CD4-positive, alpha-beta memory T cell (primary cell): Measurements from ENCODE around the gene COL5A2. TPM values are rescaled to one million over a fixed set of nuclear protein-coding genes. Genes with fewer than 3 reads are reported as not detected.

Experiments used
- CTCF ChIA-PET: fragments of 350-600 bp; sonication (Branson Sonifier 250); formaldehyde crosslinking; loops from one replicate; lab custom pipeline; 2021; ENCODE audit warnings: inconsistent platforms; ENCODE audit not compliant: partially characterized antibody; lab: Charles Lee
- POLR2A ChIA-PET: fragments of 350-600 bp; sonication (Branson Sonifier 250); formaldehyde crosslinking; loops from one replicate; lab custom pipeline; 2021; ENCODE audit not compliant: partially characterized antibody; lab: Charles Lee
- DNase-seq, 5 donors: peaks; one replicate each; pipeline versions ENCODE4 v3.0.0 to v3.0.0-alpha.2; 2020 to 2022; ENCODE audit warnings: mixed read lengths in 1 of 5
- H3K27ac ChIP-seq: one replicate; pipeline ENCODE4 v1.7.0; 2013; ENCODE audit warnings: low read depth, low read length
- H3K27me3 ChIP-seq: 2 replicates; pipeline ENCODE4 v1.7.0; 2013; ENCODE audit warnings: mild to moderate bottlenecking, low read length, moderate library complexity; ENCODE audit not compliant: insufficient read depth
- H3K36me3 ChIP-seq: 2 replicates; pipeline ENCODE4 v1.7.0; 2013; ENCODE audit warnings: mild to moderate bottlenecking, low read length, moderate library complexity; ENCODE audit not compliant: insufficient read depth
- H3K4me1 ChIP-seq: 2 replicates; pipeline ENCODE4 v1.7.0; 2013; ENCODE audit warnings: mild to moderate bottlenecking, low read length, moderate library complexity; ENCODE audit not compliant: insufficient read depth
- H3K4me3 ChIP-seq, 2 donors: one replicate each; pipeline ENCODE4 v1.7.0; 2013; ENCODE audit warnings: low read length in 2 of 2, mild to moderate bottlenecking in 1 of 2
- H3K9me3 ChIP-seq, 2 donors: one replicate each; pipeline ENCODE4 v1.7.0; 2013; ENCODE audit warnings: low read length in 2 of 2, control low read depth in 1 of 2; ENCODE audit not compliant: control insufficient read depth in 1 of 2
- H3K27ac Mint-ChIP-seq, 7 donors: one replicate each; pipeline ENCODE4 v1.8.0; 2020 to 2021; ENCODE audit warnings: mixed read lengths in 7 of 7, mild to moderate bottlenecking in 6 of 7, inconsistent platforms in 3 of 7, moderate library complexity in 3 of 7
- H3K27me3 Mint-ChIP-seq, 2 donors: one replicate each; pipeline ENCODE4 v1.8.0; 2020 to 2021; ENCODE audit warnings: mixed read lengths in 2 of 2
- H3K36me3 Mint-ChIP-seq, 2 donors: one replicate each; pipeline ENCODE4 v1.8.0; 2020 to 2021; ENCODE audit warnings: mixed read lengths in 2 of 2, inconsistent platforms in 1 of 2, mild to moderate bottlenecking in 1 of 2
- H3K4me1 Mint-ChIP-seq, 4 donors: one replicate each; pipeline ENCODE4 v1.8.0; 2020 to 2021; ENCODE audit warnings: mixed read lengths in 4 of 4, mild to moderate bottlenecking in 1 of 4
- H3K4me3 Mint-ChIP-seq, 8 donors: one replicate each; pipeline ENCODE4 v1.8.0; 2020 to 2021; ENCODE audit warnings: mixed read lengths in 8 of 8, mild to moderate bottlenecking in 7 of 8, moderate library complexity in 6 of 8, inconsistent platforms in 3 of 8
- H3K9me3 Mint-ChIP-seq, 8 donors: one replicate each; pipeline ENCODE4 v1.8.0; 2020 to 2021; ENCODE audit warnings: mixed read lengths in 8 of 8, mild to moderate bottlenecking in 5 of 8, inconsistent platforms in 3 of 8, moderate library complexity in 1 of 8
- intact Hi-C: fragments of 100-400 bp; cut with micrococcal nuclease; formaldehyde crosslinking; loops from one replicate; pipeline ENCODE4 v1.15.1; 2023
- polyA plus RNA-seq, 2 donors: library from polyadenylated mRNA; unstranded; fragments of 300-500 nt; fragmentation: Illumina TruSeq; gene quantifications; one replicate each; pipeline ENCODE4 v1.2.3, GENCODE V29; 2021
- total RNA-seq, 2 experiments: library from RNA; stranded (reverse); gene quantifications; one replicate each; pipeline ENCODE4 v1.2.3, GENCODE V29; 2021

The COL5A2 gene
- total and polyA plus RNA-seq, 4 experiments from 2014 or later: 0.05 to 1.2 (median 1.1) TPM; not detected in 1

GRCh38 chr2:189008555-189009262 is 170.9 kb downstream of the COL5A2 start:
- H3K4me1 ChIP-seq: no peaks in the 10 kb centered on the region
- H3K4me3 ChIP-seq: no peak overlapping the region
- no peaks in the 10 kb centered on the region for H3K27me3 Mint-ChIP-seq
- H3K9me3 Mint-ChIP-seq: peaks cover 0 to 2% (median 0%) of the 10 kb centered on the region in 8 donors
- DNase-seq: no peak
- H3K36me3 Mint-ChIP-seq: no peaks in the 10 kb centered on the region
- intact Hi-C loops: no loop called here
- ChIA-PET CTCF (no interaction called here), POLR2A (no interaction called here)
- H3K27ac Mint-ChIP-seq: no peak overlapping the region
- H3K27ac ChIP-seq: no peak overlapping the region
- H3K4me3 Mint-ChIP-seq: no peak overlapping the region
- H3K27me3 ChIP-seq: no peaks in the 10 kb centered on the region
- no peaks in the 10 kb centered on the region for H3K36me3 ChIP-seq
- no peaks in the 10 kb centered on the region for H3K9me3 ChIP-seq
- H3K4me1 Mint-ChIP-seq: peaks cover 0 to 3% (median 1%) of the 10 kb centered on the region in 4 donors

GRCh38 chr2:189002079-189002478 is 177.5 kb downstream of the COL5A2 start:
- H3K4me3 Mint-ChIP-seq: no peak overlapping the region
- no peaks in the 10 kb centered on the region for H3K4me1 ChIP-seq
- H3K4me1 Mint-ChIP-seq: peaks cover 0 to 9% (median under 1%) of the 10 kb centered on the region in 4 donors
- H3K27me3 ChIP-seq: no peaks in the 10 kb centered on the region
- intact Hi-C loops: no loop called here
- no peak overlapping the region for H3K27ac Mint-ChIP-seq
- H3K9me3 ChIP-seq: no peaks in the 10 kb centered on the region
- H3K9me3 Mint-ChIP-seq: no peaks in the 10 kb centered on the region
- H3K36me3 Mint-ChIP-seq: no peaks in the 10 kb centered on the region
- H3K27me3 Mint-ChIP-seq: no peaks in the 10 kb centered on the region
- DNase-seq: no peak
- no peaks in the 10 kb centered on the region for H3K36me3 ChIP-seq
- no peak overlapping the region for H3K27ac ChIP-seq
- ChIA-PET CTCF (no interaction called here), POLR2A (no interaction called here)
- H3K4me3 ChIP-seq: no peak overlapping the region

GRCh38 chr2:189000221-189000620 is 179.3 kb downstream of the COL5A2 start:
- no peaks in the 10 kb centered on the region for H3K9me3 Mint-ChIP-seq
- H3K4me1 ChIP-seq: no peaks in the 10 kb centered on the region
- no peaks in the 10 kb centered on the region for H3K36me3 Mint-ChIP-seq
- no peaks in the 10 kb centered on the region for H3K27me3 ChIP-seq
- ChIA-PET POLR2A (no interaction called here), CTCF (no interaction called here)
- no peak overlapping the region for H3K4me3 Mint-ChIP-seq
- H3K27ac ChIP-seq: no peak overlapping the region
- no peak overlapping the region for H3K27ac Mint-ChIP-seq
- no peaks in the 10 kb centered on the region for H3K27me3 Mint-ChIP-seq
- no peak overlapping the region for H3K4me3 ChIP-seq
- peaks cover 0 to 9% (median under 1%) of the 10 kb centered on the region in 4 donors for H3K4me1 Mint-ChIP-seq
- no peak for DNase-seq
- intact Hi-C loops: no loop called here
- H3K9me3 ChIP-seq: no peaks in the 10 kb centered on the region
- H3K36me3 ChIP-seq: no peaks in the 10 kb centered on the region

GRCh38 chr2:188997263-188997662 is 182.3 kb downstream of the COL5A2 start:
- CTCF ChIA-PET: no interaction called here
- no peaks in the 10 kb centered on the region for H3K27me3 ChIP-seq
- no peaks in the 10 kb centered on the region for H3K4me1 ChIP-seq
- no peak overlapping the region for H3K27ac ChIP-seq
- no peaks in the 10 kb centered on the region for H3K9me3 Mint-ChIP-seq
- intact Hi-C loops: no loop called here
- H3K9me3 ChIP-seq: no peaks in the 10 kb centered on the region
- no peaks in the 10 kb centered on the region for H3K36me3 Mint-ChIP-seq
- H3K27ac Mint-ChIP-seq: peak overlapping the region in 1 of 7 donors; percentile 68
- POLR2A ChIA-PET: no interaction called here
- no peak overlapping the region for H3K4me3 ChIP-seq
- no peak overlapping the region for H3K4me3 Mint-ChIP-seq
- DNase-seq: no peak
- H3K27me3 Mint-ChIP-seq: no peaks in the 10 kb centered on the region
- H3K36me3 ChIP-seq: no peaks in the 10 kb centered on the region
- peaks cover 0 to 3% (median under 1%) of the 10 kb centered on the region in 4 donors for H3K4me1 Mint-ChIP-seq

- Mint-ChIP-seq H3K9me3 (no peaks in the 10 kb centered on the region), H3K36me3 (no peaks in the 10 kb centered on the region), H3K27me3 (no peaks in the 10 kb centered on the region), H3K27ac (no peak overlapping the region), H3K4me3 (no peak overlapping the region), H3K4me1 (no peaks in the 10 kb centered on the region)
- Histone ChIP-seq H3K36me3 (no peaks in the 10 kb centered on the region), H3K4me3 (no peak overlapping the region), H3K27me3 (no peaks in the 10 kb centered on the region), H3K4me1 (no peaks in the 10 kb centered on the region), H3K9me3 (no peaks in the 10 kb centered on the region), H3K27ac (no peak overlapping the region)
- ChIA-PET CTCF (no interaction called here), POLR2A (no interaction called here)
- intact Hi-C loops: no loop called here
- DNase-seq: no peak
Observed at GRCh38 chr2:188993247-188993646, 186.3 kb downstream of the COL5A2 start.

- Histone ChIP-seq H3K9me3 (no peaks in the 10 kb centered on the region), H3K4me1 (no peaks in the 10 kb centered on the region), H3K27ac (no peak overlapping the region), H3K4me3 (no peak overlapping the region), H3K27me3 (no peaks in the 10 kb centered on the region), H3K36me3 (no peaks in the 10 kb centered on the region)
- H3K9me3 Mint-ChIP-seq: no peaks in the 10 kb centered on the region
- ChIA-PET CTCF (no interaction called here), POLR2A (no interaction called here)
- H3K4me1 Mint-ChIP-seq: no peaks in the 10 kb centered on the region
- no peak overlapping the region for H3K27ac Mint-ChIP-seq
- no peak overlapping the region for H3K4me3 Mint-ChIP-seq
- no peaks in the 10 kb centered on the region for H3K36me3 Mint-ChIP-seq
- intact Hi-C loops: no loop called here
- H3K27me3 Mint-ChIP-seq: no peaks in the 10 kb centered on the region
- no peak for DNase-seq
Observed at GRCh38 chr2:188986839-188987238, 192.7 kb downstream of the COL5A2 start.

GRCh38 chr2:188984680-188985079 is 194.9 kb downstream of the COL5A2 start:
- Histone ChIP-seq H3K27me3 (no peaks in the 10 kb centered on the region), H3K36me3 (no peaks in the 10 kb centered on the region), H3K4me1 (no peaks in the 10 kb centered on the region), H3K9me3 (no peaks in the 10 kb centered on the region), H3K4me3 (no peak overlapping the region), H3K27ac (no peak overlapping the region)
- intact Hi-C loops: no loop called here
- CTCF ChIA-PET: no interaction called here
- no peaks in the 10 kb centered on the region for H3K27me3 Mint-ChIP-seq
- POLR2A ChIA-PET: no interaction called here
- no peaks in the 10 kb centered on the region for H3K9me3 Mint-ChIP-seq
- no peak overlapping the region for H3K27ac Mint-ChIP-seq
- DNase-seq: no peak
- H3K4me3 Mint-ChIP-seq: no peak overlapping the region
- no peaks in the 10 kb centered on the region for H3K4me1 Mint-ChIP-seq
- H3K36me3 Mint-ChIP-seq: no peaks in the 10 kb centered on the region
